Activated T-cell treated with anti-CD3 and anti-CD28 coated beads, Interleukin-2, amount 50 U/mL, for 1 hour (primary cell): Measurements from ENCODE around the gene EMILIN2.

Experiments used
- DNase-seq: peaks from one replicate; pipeline ENCODE4 v3.0.0-alpha.2; 2020

The EMILIN2 gene

DNA sequence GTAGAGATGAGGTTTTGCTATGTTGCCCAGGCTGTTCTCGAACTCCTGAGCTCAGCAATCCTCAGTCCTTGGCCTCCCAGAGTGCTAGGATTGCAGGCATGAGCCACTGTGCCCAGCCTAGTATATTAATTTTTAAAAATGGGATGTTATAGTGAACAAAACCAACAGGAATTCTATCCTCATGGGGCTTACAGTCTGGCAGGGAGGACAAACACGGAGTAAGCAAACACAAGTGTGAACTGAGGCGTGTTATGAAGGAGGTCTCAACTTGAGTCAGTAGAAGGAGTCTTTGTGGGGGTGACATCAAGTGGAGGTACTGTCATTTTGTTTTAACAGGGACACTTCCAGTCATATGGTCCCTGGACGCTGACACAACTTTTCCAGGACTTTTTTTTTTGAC is 33.1 kb downstream of the EMILIN2 start:
- no peak for DNase-seq

DNA sequence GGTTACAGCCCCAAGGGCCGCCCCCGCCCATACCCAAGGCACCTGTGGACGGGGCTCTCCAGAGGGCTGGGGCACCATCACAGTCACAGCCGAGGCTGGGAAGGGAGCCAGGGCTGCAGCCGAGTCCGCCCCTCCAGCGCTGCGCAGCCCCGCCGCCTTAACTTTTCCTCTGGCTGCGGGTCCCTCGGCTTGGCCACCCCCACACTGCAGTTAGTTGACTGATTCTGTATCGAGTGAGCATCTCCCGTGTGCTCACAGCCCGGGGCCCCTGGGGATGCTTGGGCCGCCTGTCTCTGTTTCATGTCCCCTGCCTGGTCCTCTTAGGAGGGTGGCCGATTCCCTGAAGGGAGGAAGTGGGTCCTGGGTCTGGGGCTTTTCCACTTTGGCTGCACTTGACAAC is 33.7 kb downstream of the EMILIN2 start:
- DNase-seq, result no peak

DNA sequence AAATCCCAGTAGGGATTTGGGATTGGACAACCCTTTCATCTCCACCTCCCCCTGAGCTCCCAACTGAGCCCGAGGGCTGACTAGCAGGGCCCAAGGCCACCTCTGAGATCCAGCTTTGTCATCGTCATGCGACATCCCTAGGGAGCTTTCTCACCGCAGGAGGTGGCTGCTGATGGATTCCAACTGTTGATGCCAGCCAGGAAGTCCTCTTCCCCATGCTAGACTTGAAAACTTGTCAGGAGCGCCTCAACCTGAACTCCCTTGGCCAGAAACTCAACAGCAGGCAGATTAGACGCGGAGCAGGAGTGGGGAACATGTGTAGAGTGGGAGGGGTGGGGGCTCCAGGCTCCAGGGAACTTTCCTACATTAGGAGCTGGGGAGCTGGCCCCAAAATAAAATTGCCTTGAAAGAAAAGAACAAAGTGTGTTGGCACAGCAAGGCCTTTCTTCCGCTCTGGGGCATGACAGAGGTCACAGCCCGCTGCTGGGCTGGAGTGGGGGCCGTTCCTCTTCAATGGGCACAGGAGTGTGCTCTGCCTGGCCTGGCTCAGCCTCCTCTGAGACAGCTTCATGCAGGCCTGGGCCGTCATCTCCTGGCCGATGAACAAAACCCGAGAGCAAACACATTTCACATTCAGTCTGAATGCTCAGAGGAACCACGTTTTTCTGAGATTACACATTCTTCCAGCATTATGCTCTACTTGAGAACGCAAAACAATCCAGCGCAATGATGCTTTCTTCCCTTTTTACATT is 34.5 kb downstream of the EMILIN2 start:
- DNase-seq, result no peak

DNA sequence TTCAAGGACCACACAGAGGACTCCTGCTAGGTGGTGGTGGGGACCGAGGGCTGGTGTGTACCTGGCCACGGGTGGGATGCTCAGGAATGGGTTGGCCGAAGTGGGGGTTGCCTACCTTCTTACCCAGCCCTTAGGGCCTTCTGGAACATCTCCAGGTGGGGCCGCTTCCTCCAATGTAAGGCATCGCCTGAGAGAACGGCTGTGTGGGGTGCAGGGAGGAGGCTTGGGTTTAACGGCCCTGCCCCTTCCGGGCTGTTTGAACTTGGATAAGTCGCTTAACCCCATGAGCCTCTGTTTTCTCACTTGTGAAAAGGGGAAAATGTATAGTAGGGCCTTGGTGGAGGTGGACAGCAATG is 35.0 kb downstream of the EMILIN2 start:
- no peak for DNase-seq

DNA sequence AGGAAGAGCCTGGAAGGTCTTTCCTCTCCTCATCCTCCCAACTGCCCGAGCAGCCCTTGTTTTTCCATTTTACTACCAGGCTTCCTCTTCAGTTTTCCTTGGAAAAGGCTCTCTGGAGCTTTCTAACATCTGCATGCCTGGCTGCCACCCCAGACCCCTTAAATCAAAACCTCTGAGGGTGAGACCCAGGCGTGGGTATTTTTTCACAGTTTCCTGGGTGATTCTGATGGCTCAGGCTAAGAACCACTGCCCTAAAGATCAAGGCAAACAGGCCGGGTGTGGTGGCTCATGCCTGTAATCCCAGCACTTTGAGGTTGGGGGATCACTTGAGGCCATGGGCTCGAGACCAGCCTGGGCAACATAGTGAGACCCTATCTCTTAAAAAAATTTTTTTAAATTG is 35.4 kb downstream of the EMILIN2 start:
- DNase-seq, result no peak

DNA sequence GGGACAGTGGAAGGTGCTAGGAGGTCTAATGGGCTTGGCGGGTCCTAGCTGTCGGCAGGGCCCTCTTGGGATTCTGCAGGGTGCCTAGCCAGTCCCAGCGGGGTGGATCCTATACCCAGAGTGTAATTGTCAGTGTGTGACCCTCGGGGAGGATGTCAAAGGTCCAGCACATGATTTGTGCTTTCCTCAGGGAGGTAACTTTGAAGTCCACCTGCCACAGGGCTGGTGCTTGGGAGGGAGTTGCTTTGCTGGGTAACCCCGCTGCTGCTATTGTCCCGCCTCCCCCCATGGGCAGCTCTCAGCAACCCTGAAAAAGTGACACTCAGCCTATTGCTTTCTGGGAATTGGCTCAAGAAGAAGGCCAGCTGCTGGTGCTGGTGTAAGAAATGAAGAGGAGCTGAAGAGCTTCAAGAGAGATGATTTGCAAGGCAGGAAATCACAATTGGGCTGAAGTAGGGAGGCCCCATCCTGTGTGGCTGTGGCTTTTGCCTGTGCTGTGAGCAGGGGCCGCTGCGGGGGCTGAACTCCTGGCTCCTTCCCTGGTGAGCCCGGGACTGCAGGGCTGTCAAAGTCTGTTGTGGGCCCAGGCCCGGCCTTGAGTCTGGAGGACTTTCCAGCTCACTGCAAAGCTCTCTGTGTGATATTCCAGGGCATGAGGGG is 36.4 kb downstream of the EMILIN2 start:
- DNase-seq, result peak; percentile 45

DNA sequence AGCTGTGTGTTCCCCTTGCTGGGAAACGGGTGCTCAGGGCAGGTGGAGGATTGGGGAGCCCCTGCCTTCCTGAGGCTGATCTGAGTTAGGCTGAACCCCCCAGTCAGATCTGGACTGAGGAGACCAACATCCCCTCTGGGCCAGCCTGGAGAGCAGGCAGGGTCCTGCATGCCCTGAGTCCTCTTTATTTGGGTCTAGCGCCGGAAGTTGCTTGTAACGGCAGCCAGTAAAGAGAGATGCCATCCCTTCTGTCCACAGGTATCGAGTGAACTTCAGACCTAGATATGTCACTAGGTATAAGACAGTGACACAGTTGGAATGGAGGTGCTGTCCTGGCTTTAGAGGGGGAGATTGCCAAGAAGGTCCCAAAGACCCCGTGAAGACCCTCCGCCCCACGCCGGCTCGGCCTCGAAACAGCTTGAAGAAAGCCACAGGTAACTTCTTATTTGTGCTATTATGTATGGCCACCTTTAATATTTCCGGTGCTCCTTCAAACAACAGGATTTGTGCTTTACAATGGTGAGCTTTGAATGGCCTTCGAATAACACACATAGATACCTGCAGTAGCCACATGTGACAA is 38.0 kb downstream of the EMILIN2 start:
- no peak for DNase-seq

DNA sequence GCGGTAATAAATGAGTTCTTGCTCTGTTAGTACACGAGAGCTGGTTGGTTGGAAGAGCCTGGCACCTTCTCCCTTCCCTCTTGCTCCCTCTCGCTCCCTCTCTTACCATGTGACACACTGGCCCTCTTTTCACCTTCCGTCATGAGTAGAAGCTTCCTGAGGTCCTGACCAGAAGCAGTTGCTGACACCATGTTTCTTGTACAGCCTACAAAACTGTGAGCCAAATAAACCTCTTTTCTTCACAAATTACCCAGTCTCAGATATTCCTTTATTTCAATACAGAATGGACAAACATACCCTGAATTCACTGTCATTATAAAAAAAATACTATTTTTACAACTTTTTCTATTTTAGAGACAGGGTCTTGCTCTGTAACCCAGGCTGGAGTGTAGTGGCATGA is 40.7 kb downstream of the EMILIN2 start:
- DNase-seq, result no peak

DNA sequence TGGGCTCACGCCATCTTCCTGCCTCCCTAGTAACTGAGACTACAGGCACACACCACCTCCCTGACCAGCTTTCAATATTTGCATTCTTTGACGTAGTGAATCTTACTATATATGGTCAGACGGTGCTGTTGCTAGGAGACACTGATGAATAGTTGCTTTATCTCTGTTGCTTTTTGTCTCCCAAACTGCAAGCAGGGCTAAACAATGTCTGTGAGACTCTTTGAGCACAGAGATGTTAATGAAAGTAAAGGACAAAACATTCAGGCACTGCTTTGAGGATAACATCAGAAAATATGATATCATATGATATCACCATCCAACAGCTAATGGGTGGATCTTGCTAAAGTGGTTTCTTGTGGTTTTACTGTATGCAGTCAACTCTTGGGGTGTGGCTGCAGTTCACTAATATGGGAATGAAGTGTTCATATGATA is 43.0 kb downstream of the EMILIN2 start:
- no peak for DNase-seq

DNA sequence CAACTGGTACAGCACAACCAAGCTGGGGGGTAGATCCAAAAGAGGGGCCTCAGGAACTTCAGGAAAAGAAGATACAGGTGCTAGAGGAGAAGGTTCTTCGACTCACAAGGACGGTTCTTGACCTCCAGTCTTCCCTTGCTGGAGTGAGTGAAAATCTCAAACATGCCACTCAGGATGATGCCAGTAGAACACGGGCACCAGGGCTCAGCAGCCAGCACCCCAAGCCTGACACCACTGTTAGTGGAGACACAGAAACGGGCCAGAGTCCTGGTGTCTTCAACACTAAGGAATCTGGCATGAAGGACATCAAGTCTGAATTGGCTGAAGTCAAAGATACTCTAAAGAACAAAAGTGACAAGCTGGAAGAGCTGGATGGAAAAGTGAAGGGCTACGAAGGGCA is 43.8 kb downstream of the EMILIN2 start:
- DNase-seq, result no peak

DNA sequence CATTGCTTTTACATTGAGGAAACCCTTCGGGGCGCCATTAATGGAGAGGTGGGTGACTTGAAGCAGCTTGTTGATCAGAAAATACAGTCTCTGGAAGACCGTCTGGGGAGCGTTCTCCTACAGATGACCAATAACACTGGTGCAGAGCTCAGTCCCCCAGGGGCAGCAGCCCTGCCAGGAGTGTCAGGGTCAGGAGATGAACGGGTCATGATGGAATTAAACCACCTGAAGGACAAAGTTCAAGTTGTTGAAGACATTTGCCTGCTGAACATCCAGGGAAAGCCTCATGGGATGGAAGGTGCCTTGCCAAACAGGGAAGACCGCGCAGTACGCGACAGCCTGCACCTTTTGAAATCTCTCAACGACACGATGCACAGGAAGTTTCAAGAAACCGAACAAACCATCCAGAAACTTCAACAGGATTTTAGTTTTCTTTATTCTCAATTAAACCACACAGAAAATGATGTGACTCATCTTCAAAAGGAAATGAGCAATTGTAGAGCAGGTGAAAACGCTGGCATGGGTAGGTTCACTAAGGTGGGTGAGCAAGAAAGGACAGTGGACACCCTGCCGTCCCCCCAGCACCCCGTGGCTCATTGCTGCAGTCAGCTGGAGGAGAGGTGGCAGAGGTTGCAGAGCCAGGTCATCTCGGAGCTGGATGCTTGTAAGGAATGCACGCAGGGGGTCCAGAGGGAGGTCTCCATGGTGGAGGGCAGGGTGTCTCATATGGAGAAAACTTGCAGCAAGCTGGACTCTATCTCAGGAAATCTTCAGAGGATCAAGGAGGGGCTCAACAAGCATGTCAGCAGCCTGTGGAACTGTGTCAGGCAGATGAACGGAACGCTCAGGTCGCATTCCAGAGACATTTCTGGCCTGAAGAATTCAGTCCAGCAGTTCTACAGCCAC is 45.0 kb downstream of the EMILIN2 start:
- peak; percentile 39 for DNase-seq

DNA sequence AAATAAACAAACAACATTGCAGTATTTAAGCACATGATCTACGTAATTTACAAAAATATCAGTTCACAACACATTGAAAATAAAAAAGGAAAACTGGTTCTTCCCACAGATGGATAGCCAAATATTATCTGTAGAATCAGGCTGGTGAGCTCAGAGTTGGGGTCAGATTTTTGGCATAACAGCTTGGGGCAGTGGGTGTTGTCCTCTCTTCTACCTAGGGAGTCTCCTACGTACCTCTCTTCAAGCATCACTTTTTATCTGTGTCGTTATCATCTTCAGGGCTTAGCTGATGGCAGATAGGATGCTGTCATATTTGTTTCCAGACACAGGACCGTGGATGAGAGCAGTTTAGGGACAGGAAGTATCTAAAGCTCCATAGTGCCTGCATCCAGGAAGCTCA is 46.2 kb downstream of the EMILIN2 start:
- no peak for DNase-seq

DNA sequence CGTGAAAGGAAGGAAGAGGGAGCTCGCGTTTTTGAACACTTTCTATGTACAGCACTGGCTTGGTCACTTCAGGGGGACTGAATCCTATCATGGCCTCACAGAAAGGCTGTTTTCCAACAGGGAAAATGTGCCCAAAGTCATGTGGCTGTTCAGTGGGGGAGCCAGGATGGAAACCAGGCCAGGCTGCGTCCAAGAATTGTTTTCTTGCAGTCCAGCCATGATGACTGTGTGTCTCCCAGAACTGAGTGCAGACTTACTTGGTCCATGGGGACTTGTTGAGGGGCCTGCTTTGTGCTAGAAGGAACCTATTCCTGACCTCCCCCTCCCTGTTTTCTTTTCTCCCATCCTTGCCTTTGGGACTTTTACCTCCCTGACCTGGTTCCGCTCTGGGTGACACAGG is 46.9 kb downstream of the EMILIN2 start:
- DNase-seq, result no peak

DNA sequence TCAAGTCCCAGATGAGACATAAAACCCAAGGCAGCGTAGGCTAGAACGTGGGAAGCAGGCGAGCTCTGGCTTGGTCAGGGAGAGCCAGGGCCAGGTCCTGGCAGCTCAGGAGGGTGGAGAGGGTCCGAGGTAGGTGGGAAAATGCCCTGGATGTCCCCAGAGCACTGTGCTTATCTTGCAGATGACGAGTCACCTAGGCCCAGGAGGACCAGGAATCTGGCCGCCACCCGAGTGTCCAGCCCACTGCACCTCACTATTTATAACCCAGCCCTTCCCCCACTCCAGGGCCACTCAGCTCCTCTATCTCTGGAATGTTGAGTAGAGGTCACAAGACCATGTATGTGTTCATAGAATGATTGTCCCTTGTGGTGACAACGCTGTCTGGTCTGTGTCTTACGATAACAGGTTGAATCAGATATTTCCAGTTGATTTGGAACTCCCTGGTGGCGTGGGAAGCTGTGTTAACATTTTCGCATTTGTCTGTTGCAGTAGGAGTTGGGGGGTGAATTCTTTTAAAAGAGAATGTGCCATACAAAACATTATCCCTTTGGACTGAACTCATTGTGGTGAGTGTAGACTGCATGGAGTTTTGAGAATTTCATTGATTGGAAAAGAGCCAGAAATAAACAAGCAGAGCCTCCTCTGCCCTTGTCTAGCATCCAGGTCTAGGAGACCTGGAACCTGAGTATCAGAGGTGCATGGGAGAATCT is 47.5 kb downstream of the EMILIN2 start:
- DNase-seq, result no peak

DNA sequence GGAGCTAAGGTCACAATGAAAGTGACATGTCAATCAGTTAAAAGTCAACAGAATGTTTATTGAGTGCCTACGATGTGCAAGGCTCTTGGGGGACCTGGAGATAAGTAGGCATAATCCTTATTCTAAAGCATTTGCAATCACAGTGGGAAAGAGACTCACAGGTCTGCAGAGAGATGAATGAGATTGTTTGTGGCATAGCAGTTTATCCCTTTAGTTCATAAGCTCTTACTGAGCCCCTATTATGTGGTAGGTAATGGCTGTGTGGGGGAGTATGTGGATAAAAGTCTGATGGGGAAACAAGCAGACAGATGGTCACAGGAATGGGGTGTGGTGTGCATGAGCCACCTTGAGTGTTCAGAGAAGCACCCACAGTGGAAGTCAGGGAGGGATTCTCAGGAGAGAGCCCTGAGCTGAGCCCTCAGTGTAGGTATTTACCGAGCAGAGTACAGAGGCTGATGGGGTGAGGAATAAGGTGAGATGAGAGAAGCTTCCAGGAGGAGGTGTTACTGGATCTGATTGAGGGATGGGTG is 48.1 kb downstream of the EMILIN2 start:
- DNase-seq, result no peak

DNA sequence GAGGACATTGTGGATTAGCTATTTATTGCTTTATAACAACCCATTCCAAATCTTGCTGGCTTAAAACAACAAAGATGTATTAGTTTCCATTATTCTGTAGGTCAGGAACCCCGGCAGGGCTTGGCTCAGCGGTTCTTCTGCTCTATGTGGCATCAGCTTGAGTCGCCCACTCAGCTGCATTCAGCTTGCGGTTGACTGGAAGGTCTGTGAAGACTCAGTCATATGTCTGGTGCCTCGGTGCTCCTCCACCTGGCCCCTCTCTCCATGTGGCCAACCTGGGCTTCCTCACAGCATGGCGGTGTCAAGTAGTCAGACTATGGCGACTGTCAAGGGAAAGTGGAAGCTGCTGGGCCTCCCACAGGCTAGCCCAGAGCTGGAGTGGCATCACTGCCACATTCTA is 48.6 kb downstream of the EMILIN2 start:
- no peak for DNase-seq

DNA sequence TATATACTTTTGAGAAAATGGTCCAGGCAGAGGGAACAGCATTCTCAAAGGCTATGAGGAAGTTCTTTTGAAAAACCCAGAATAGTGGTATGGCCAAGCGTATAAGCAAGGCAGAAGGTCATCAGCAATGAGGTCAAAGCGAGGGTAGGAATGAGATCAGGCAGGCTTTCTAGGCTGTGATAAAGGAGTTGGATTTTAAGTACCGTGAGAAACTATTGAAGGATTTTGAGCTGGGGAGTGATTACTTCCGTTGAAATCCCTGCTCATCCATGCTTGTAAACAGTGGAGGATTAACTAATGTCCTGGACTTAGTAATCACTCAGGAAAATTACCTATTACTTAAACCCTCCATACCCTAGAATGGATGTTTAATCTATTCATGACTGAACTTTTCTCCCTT is 50.2 kb downstream of the EMILIN2 start:
- no peak for DNase-seq

DNA sequence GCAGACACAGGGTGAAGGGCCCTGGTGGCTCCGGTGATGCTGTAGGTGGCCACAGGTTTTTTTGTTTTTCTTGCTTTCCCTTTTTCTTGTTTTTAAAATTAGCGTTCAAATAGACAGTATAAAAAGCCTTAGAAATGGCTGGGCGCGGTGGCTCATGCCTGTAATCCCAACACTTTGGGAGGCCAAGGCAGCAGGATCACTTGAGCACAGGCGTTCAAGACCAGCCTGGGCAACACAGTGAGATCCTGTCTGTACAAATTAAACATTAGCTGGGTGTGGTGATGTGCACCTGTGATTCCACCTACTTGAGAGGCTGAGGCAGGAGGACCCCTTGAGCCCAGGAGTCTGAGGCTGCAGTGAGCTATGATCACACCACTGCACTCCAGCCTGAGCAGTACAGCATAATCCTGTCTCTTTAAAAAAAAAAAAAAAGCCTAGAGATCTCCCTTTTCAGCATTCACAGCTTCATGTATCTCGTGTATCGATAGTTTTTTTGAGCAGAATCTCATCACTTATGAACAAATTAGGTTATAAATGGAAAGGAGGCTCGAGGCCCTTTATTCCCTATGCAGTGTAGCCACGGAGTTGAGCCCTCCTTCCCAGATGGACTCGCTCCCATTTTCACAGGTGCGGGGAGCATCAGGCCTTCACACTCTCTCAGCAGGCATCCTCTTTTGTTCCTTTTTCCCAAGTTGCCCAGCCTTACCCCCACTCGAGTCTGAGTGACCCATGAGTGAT is 50.8 kb downstream of the EMILIN2 start:
- no peak for DNase-seq

DNA sequence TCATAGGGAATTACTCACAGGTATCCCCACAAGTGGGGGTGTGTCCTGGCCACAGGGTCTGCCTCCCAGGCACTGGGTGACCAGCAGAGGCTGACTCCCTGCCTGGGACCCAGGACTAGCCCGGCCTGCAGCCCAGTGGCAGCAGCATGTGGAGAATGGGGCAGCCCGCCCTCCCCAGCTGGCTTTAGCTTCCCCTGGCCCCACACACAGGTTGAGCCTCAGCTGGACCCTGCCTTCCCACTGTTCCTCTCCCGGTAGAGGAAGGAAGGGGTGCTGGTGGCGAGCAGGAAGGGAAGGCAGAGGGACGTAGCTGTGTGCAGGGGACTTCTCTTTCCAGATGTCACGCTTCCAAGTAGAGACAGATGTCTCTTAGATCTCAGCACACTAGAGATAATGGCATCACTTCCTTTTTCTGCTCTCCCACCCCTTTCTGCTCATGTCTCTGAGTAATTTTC is 51.4 kb downstream of the EMILIN2 start:
- DNase-seq, result no peak

DNA sequence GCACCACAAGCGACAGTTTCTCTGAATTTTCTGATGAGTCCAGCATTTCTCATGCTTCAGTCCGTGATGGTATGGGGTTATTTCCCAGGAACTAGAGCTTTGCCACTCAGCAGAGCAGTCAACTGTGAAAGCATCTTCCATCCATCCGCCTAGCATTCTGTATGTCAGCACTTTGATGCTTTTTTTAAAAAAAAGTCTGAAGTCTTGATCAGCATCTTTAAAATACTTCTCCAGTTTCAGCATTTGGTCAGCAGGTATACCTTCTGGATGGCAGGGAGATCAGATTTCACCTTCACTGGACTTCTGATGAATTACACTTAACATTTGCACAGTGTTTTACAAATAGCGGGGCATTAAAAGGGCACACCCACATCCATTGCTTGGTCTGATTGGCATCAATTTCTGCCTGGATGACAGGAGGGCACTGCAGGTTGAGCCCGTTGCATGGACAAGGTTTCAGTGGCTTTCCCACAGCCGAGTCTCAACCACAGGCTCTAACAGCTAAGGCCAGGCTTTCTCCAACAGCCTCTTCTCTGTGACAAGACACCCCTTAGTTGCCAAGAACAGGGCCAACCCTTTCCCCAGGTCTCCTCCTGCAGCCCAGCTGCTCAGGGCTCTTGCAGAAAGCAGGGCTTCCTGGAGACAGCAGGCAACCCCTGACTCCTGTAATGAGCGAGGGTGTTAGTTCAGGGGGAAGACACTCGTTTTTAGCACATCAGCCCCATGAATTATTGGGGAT is 54.0 kb downstream of the EMILIN2 start:
- no peak for DNase-seq

DNA sequence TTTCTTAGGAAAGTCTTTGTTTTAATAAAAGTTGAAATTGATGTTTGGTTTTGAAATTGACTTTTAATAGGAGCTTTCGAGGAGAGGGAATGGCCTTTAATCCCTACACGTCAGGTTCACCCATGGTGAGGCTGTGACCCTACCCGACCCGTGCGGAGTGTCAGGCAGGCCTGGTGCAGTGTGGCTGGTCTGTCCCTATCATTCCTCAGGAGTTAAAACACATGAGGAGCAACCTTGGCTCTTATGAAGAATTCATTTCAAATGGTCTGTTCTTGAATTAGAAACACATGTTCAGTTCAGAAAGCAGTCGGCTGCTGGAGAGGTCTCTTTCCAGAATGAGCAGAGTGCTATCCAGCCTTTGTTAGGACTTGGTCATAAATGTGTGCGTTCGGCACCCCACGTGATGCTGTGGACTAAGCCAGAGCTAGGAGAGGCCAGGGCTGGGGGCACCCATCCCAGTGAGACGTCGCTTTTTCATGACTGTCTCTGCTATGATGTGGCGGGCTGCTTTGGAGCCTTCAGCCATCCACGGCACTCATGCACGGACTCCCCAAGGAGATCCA is 54.7 kb downstream of the EMILIN2 start:
- DNase-seq, result no peak
